HG03469 (cell line): ENCODE measurements around the gene CYB5R3.
"Not testable (repeated sequence)": the region's sequence is repeated elsewhere in the genome, so short reads cannot be mapped to it uniquely, and the experiment has no call there.

Experiments used
- ATAC-seq: cut with Tn5 transposase; IDR thresholded peaks from one replicate; pipeline ENCODE4 v1.9.1; 2021; ENCODE audit warnings: mild to moderate bottlenecking, moderate library complexity, moderate number of reproducible peaks; ENCODE audit not compliant: unreplicated experiment

The CYB5R3 gene

GRCh38 chr22:42608136-42608822 is 40.9 kb downstream of the CYB5R3 start:
- no peak for ATAC-seq

- not testable (repeated sequence) for ATAC-seq
Observed at GRCh38 chr22:42607641-42608040, 41.6 kb downstream of the CYB5R3 start.

GRCh38 chr22:42604403-42604802 is 44.8 kb downstream of the CYB5R3 start:
- ATAC-seq, result no peak

GRCh38 chr22:42603427-42603826 is 45.8 kb downstream of the CYB5R3 start:
- ATAC-seq, result no peak

GRCh38 chr22:42602470-42602869 is 46.7 kb downstream of the CYB5R3 start:
- no peak for ATAC-seq

- ATAC-seq, result no peak
Observed at GRCh38 chr22:42601879-42602465, 47.2 kb downstream of the CYB5R3 start.

GRCh38 chr22:42596863-42597530 is 52.2 kb downstream of the CYB5R3 start:
- no peak for ATAC-seq

- ATAC-seq, result no peak
Observed at GRCh38 chr22:42596336-42596735, 52.9 kb downstream of the CYB5R3 start.

- no peak for ATAC-seq
Observed at GRCh38 chr22:42595434-42595833, 53.8 kb downstream of the CYB5R3 start.

- ATAC-seq, result no peak
Observed at GRCh38 chr22:42591987-42592386, 57.2 kb downstream of the CYB5R3 start.

- no peak for ATAC-seq
Observed at GRCh38 chr22:42587588-42588175, 61.5 kb downstream of the CYB5R3 start.

- no peak for ATAC-seq
Observed at GRCh38 chr22:42586381-42586780, 62.8 kb downstream of the CYB5R3 start.

GRCh38 chr22:42585096-42585495 is 64.1 kb downstream of the CYB5R3 start:
- no peak for ATAC-seq

- no peak for ATAC-seq
Observed at GRCh38 chr22:42584364-42584940, 64.7 kb downstream of the CYB5R3 start.

- no peak for ATAC-seq
Observed at GRCh38 chr22:42582987-42583386, 66.2 kb downstream of the CYB5R3 start.

GRCh38 chr22:42581762-42582716 is 67.2 kb downstream of the CYB5R3 start:
- ATAC-seq, result no peak

- not testable (repeated sequence) for ATAC-seq
Observed at GRCh38 chr22:42581194-42581761, 67.9 kb downstream of the CYB5R3 start.

- ATAC-seq, result not testable (repeated sequence)
Observed at GRCh38 chr22:42580040-42580439, 69.2 kb downstream of the CYB5R3 start.

GRCh38 chr22:42577623-42578240 is 71.5 kb downstream of the CYB5R3 start:
- no peak for ATAC-seq
